ENCODE data around the gene ARHGAP33. TPM values are rescaled to one million over a fixed set of nuclear protein-coding genes. Genes with fewer than 3 reads are reported as not detected.
A peak's percentile ranks its signal among the peaks of the same experiment; 100 is the strongest.

ARHGAP33 gene
- total RNA-seq, 6 donors from 2014 or later: 5.9 to 109 (median 14.5) TPM

- DNase-seq (peak in 1 of 2 donors; percentile 76), ATAC-seq (ENCODE audit: low FRiP score in 2 of 2) (no peak)
- H3K27ac ChIP-seq: no peak overlapping the region
- H3K4me3 ChIP-seq: no peak overlapping the region
- H3K36me3 ChIP-seq: peaks cover 43 to 100% (median 90%) of the 10 kb centered on the region in 4 donors
- no peaks in the 10 kb centered on the region for H3K9me3 ChIP-seq
- 86% methylated on average over 19 of the region's 25 CpGs; no CpG with 5 or more reads in 1 of the 2 donors for WGBS, 2 donors
- H3K27me3 ChIP-seq: no peaks in the 10 kb centered on the region
- no peak for TF ChIP-seq EP300 (IDR thresholded peaks at IDR 0.05)
- TF ChIP-seq CTCF (IDR thresholded peaks at IDR 0.05): no peak
- TF ChIP-seq POLR2AphosphoS5 (IDR thresholded peaks at IDR 0.05): no peak
- TF ChIP-seq POLR2A (IDR thresholded peaks at IDR 0.05): no peak
- H3K4me1 ChIP-seq: no peaks in the 10 kb centered on the region
Observed at GRCh38 chr19:35732540-35733179, 42.7 kb upstream of the ARHGAP33 start.

GRCh38 chr19:35733180-35734125 is 41.9 kb upstream of the ARHGAP33 start:
- Histone ChIP-seq H3K4me1 (no peaks in the 10 kb centered on the region), H3K27me3 (no peaks in the 10 kb centered on the region), H3K9me3 (no peaks in the 10 kb centered on the region), H3K27ac (no peak overlapping the region), H3K4me3 (no peak overlapping the region), H3K36me3 (peaks cover 38 to 100% (median 90%) of the 10 kb centered on the region in 4 donors)
- 96% methylated on average over 17 to 29 of the region's 35 CpGs for WGBS, 2 donors
- ATAC-seq (ENCODE audit: low FRiP score in 2 of 2): no peak
- DNase-seq: no peak
- TF ChIP-seq CTCF (IDR thresholded peaks at IDR 0.05): no peak
- no peak for TF ChIP-seq POLR2AphosphoS5 (IDR thresholded peaks at IDR 0.05)
- TF ChIP-seq EP300 (IDR thresholded peaks at IDR 0.05): no peak
- TF ChIP-seq POLR2A (IDR thresholded peaks at IDR 0.05): no peak

- Histone ChIP-seq H3K36me3 (peaks cover 31 to 99% (median 87%) of the 10 kb centered on the region in 4 donors), H3K9me3 (no peaks in the 10 kb centered on the region), H3K4me1 (peaks cover 0 to 5% (median 3%) of the 10 kb centered on the region in 4 donors), H3K27me3 (no peaks in the 10 kb centered on the region), H3K27ac (no peak overlapping the region), H3K4me3 (no peak overlapping the region)
- ATAC-seq (ENCODE audit: low FRiP score in 2 of 2) (no peak), DNase-seq (no peak)
- WGBS, 2 donors: 93 to 96% methylated on average over 8 of the region's 8 CpGs
- TF ChIP-seq CTCF (IDR thresholded peaks at IDR 0.05): no peak
Observed at GRCh38 chr19:35734273-35734672, 41.1 kb upstream of the ARHGAP33 start.

DNA sequence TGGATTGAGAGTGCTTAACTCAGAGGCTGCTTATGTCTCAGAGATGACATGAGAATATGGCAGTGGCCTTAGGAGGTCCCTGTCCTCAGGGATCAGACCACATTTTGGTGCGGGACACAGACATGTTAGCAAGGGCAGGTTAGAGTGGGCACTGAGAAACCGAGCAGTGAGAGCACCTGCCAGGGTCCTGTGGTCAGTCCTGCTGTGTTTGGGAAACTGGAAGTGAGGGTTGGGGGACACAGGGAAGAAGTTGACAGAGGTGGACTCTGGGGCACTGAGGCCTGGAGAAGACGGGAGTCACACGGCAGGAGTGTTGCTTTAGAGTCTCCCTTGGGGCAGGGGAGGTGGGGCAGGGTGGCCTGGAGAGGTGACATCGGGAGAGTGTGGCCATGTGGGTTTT is 40.5 kb upstream of the ARHGAP33 start:
- no peak overlapping the region for H3K27ac ChIP-seq
- no peak for TF ChIP-seq EP300 (IDR thresholded peaks at IDR 0.05)
- TF ChIP-seq POLR2AphosphoS5 (IDR thresholded peaks at IDR 0.05): no peak
- TF ChIP-seq POLR2A (IDR thresholded peaks at IDR 0.05): no peak
- TF ChIP-seq CTCF (IDR thresholded peaks at IDR 0.05): no peak
- no peaks in the 10 kb centered on the region for H3K9me3 ChIP-seq
- H3K4me3 ChIP-seq: no peak overlapping the region
- WGBS, 2 donors: 91 to 94% methylated on average over 5 of the region's 5 CpGs
- H3K36me3 ChIP-seq: peaks cover 26 to 93% (median 81%) of the 10 kb centered on the region in 4 donors
- no peak for ATAC-seq (ENCODE audit: low FRiP score in 2 of 2)
- H3K4me1 ChIP-seq: peaks cover 3 to 11% (median 9%) of the 10 kb centered on the region in 4 donors
- DNase-seq: no peak
- H3K27me3 ChIP-seq: no peaks in the 10 kb centered on the region
